ENCODE measurements around the gene CFAP97D1. TPM values are rescaled to one million over a fixed set of nuclear protein-coding genes. Genes with fewer than 3 reads are reported as not detected.
A peak's percentile ranks its signal among the peaks of the same experiment; 100 is the strongest.

The CFAP97D1 gene
- total RNA-seq, 1 donor from 2014 or later = not detected

- no peak for DNase-seq (ENCODE audit: low read depth)
- Histone ChIP-seq H3K4me3 (ENCODE audit: low read depth, low read length) (no peak overlapping the region), H3K36me3 (ENCODE audit: control insufficient read depth, insufficient read depth, low read length) (peaks cover 15% of the 10 kb centered on the region), H3K27me3 (ENCODE audit: control insufficient read depth, insufficient read depth, low read length) (no peaks in the 10 kb centered on the region)
- no peak for TF ChIP-seq CTCF (IDR thresholded peaks at IDR 0.05; ENCODE audit: insufficient read depth, low read length, severe bottlenecking)
- no peak for FAIRE-seq
Observed at GRCh38 chr17:43816336-43817320, 36.4 kb downstream of the CFAP97D1 start.

- DNase-seq (ENCODE audit: low read depth) = no peak
- Histone ChIP-seq H3K4me3 (ENCODE audit: low read depth, low read length) (no peak overlapping the region), H3K27me3 (ENCODE audit: control insufficient read depth, insufficient read depth, low read length) (no peaks in the 10 kb centered on the region), H3K36me3 (ENCODE audit: control insufficient read depth, insufficient read depth, low read length) (peaks cover 14% of the 10 kb centered on the region)
- no peak for TF ChIP-seq CTCF (IDR thresholded peaks at IDR 0.05; ENCODE audit: insufficient read depth, low read length, severe bottlenecking)
- no peak for FAIRE-seq
Observed at GRCh38 chr17:43817826-43818225, 37.6 kb downstream of the CFAP97D1 start.

- no peak for TF ChIP-seq CTCF (IDR thresholded peaks at IDR 0.05; ENCODE audit: insufficient read depth, low read length, severe bottlenecking)
- no peak for DNase-seq (ENCODE audit: low read depth)
- Histone ChIP-seq H3K27me3 (ENCODE audit: control insufficient read depth, insufficient read depth, low read length) (no peaks in the 10 kb centered on the region), H3K4me3 (ENCODE audit: low read depth, low read length) (no peak overlapping the region), H3K36me3 (ENCODE audit: control insufficient read depth, insufficient read depth, low read length) (peaks cover 9% of the 10 kb centered on the region)
- peak; percentile 86 for FAIRE-seq
Observed at GRCh38 chr17:43818966-43819365, 38.7 kb downstream of the CFAP97D1 start.

- peaks cover 13% of the 10 kb centered on the region for H3K36me3 ChIP-seq (ENCODE audit: control insufficient read depth, insufficient read depth, low read length)
- H3K4me3 ChIP-seq (ENCODE audit: low read depth, low read length) = no peak overlapping the region
- DNase-seq (ENCODE audit: low read depth) (no peak), FAIRE-seq (no peak)
- H3K27me3 ChIP-seq (ENCODE audit: control insufficient read depth, insufficient read depth, low read length) = no peaks in the 10 kb centered on the region
- TF ChIP-seq CTCF (IDR thresholded peaks at IDR 0.05; ENCODE audit: insufficient read depth, low read length, severe bottlenecking) = no peak
Observed at GRCh38 chr17:43820759-43821158, 40.5 kb downstream of the CFAP97D1 start.

GRCh38 chr17:43822570-43823190 is 42.4 kb downstream of the CFAP97D1 start:
- H3K27me3 ChIP-seq (ENCODE audit: control insufficient read depth, insufficient read depth, low read length) = no peaks in the 10 kb centered on the region
- no peak for FAIRE-seq
- peaks cover 16% of the 10 kb centered on the region for H3K36me3 ChIP-seq (ENCODE audit: control insufficient read depth, insufficient read depth, low read length)
- no peak for TF ChIP-seq CTCF (IDR thresholded peaks at IDR 0.05; ENCODE audit: insufficient read depth, low read length, severe bottlenecking)
- H3K4me3 ChIP-seq (ENCODE audit: low read depth, low read length) = no peak overlapping the region
- no peak for DNase-seq (ENCODE audit: low read depth)

All from bronchial epithelial cell (primary cell).